Hepatocyte (in vitro differentiated cells): ENCODE results near the gene ADCYAP1R1. TPM values are rescaled to one million over a fixed set of nuclear protein-coding genes. Genes with fewer than 3 reads are reported as not detected.
A peak's percentile ranks its signal among the peaks of the same experiment; 100 is the strongest.

Source experiments
- DNase-seq: peaks from one replicate; pipeline ENCODE4 v3.0.0-alpha.2; 2016; ENCODE audit warnings: low spot score
- H2AFZ ChIP-seq: fragments of 200-600 bp; sonication (generic); 2 replicates; pipeline ENCODE4 v1.6.0; 2016; ENCODE audit warnings: antibody characterized with exemption, mild to moderate bottlenecking
- H3K27ac ChIP-seq: fragments of 200-600 bp; sonication (generic); 2 replicates; pipeline ENCODE4 v1.5.1; 2016; ENCODE audit warnings: mild to moderate bottlenecking
- H3K27me3 ChIP-seq: fragments of 200-600 bp; sonication (generic); 2 replicates; pipeline ENCODE4 v1.6.1; 2016
- H3K36me3 ChIP-seq: fragments of 200-600 bp; sonication (generic); replicated peaks from 2 replicates; pipeline ENCODE4 v1.5.1; 2016; ENCODE audit warnings: low read depth; ENCODE audit not compliant: insufficient read depth
- H3K4me1 ChIP-seq: fragments of 200-600 bp; sonication (generic); 2 replicates; pipeline ENCODE4 v1.5.1; 2016; ENCODE audit warnings: mild to moderate bottlenecking, moderate library complexity; ENCODE audit not compliant: insufficient read depth
- H3K4me2 ChIP-seq: fragments of 200-600 bp; sonication (generic); 2 replicates; pipeline ENCODE4 v1.6.0; 2016
- H3K4me3 ChIP-seq: fragments of 200-600 bp; sonication (generic); 2 replicates; pipeline ENCODE4 v1.5.1; 2016; ENCODE audit warnings: mild to moderate bottlenecking
- H3K79me2 ChIP-seq: fragments of 200-600 bp; sonication (generic); 2 replicates; pipeline ENCODE4 v1.6.0; 2017; ENCODE audit warnings: mild to moderate bottlenecking
- H3K9me2 ChIP-seq: fragments of 200-600 bp; sonication (generic); replicated peaks from 2 replicates; pipeline ENCODE4 v1.6.0; 2017; ENCODE audit warnings: mild to moderate bottlenecking; ENCODE audit not compliant: insufficient read depth
- H3K9me3 ChIP-seq: fragments of 200-600 bp; sonication (generic); 2 replicates; pipeline ENCODE4 v1.5.1; 2016; ENCODE audit warnings: low read depth, mild to moderate bottlenecking
- H4K20me1 ChIP-seq: fragments of 200-600 bp; sonication (generic); 2 replicates; pipeline ENCODE4 v1.6.0; 2016; ENCODE audit warnings: mild to moderate bottlenecking; ENCODE audit not compliant: insufficient read depth, poor library complexity, severe bottlenecking
- EZH2 ChIP-seq: fragments of 200-600 bp; sonication (generic); IDR thresholded peaks from 2 replicates; pipeline ENCODE4 v1.6.1; 2016; ENCODE audit warnings: antibody characterized with exemption, mild to moderate bottlenecking, borderline replicate concordance
- EZH2phosphoT487 ChIP-seq: fragments of 200-600 bp; sonication (generic); IDR thresholded peaks from one replicate; pipeline ENCODE4 v1.6.1; 2018; ENCODE audit warnings: antibody characterized with exemption, mild to moderate bottlenecking, low read depth, moderate library complexity; ENCODE audit not compliant: unreplicated experiment, severe bottlenecking
- WGBS: methylation state at CpG from one replicate; pipeline ENCODE4 v1.1.6; 2016; ENCODE audit warnings: low lambda C conversion rate; ENCODE audit errors: missing lambda C conversion rate; 5-methylcytosine and 5-hydroxymethylcytosine counted together
- polyA plus RNA-seq: library from polyadenylated mRNA; unstranded; fragments of >200 nt; fragmentation: Nextera tagmentation; extraction: Ambion mirVana; gene quantifications from 2 replicates; pipeline ENCODE4 v1.2.1, GENCODE V29; 2016
- total RNA-seq: library from RNA; depleted of rRNA; stranded (reverse); fragments of >200 nt; gene quantifications from 2 replicates; pipeline ENCODE4 v1.2.3, GENCODE V29; 2014
- TF ChIP-seq, protein P1 (sequence below): fragments of 200-600 bp; sonication (generic); IDR thresholded peaks from 2 replicates; pipeline ENCODE4 v1.5.1; 2016; ENCODE audit warnings: antibody characterized with exemption, mild to moderate bottlenecking; ENCODE audit not compliant: poor library complexity

The ADCYAP1R1 gene
- total and polyA plus RNA-seq, 2 experiments from 2014 or later: 0.10 TPM; not detected in 1

DNA sequence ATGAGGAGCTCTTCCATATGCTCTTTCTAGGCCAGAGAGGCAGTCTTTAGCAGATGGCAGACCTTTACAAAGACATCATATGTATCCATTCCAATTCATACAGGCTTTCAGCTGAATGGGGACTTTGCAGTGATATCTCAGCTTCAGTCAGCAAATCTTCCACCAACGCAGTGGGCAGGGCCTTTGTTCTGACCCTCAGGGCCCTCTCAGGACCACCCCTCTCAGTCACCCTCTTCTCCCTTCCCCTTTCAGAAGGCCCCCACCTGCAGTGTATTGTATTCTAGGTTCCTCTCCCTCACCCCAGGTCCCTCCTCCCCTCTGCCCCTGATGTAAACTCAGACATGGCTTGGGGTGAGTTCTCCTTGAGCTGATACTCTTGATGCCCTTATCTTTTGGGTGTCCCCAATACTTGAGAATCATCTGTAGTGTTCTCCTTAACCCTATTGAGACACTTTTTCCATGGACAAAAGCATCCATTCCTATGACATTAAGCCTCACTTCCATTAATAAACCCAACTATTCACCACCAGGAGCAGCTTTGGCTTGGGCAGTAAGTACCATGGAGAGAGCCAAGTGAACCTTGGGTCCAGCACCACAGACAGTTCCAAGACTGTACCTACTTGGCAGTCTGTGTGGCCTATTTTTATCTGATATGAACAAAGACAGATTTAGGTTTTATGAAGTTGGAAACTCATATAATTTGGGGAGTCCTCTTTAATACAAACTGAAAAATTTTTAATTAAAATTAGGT lies 62.7 kb downstream of the ADCYAP1R1 start:
- DNase-seq: peak; percentile 68
- no peak overlapping the region for H3K4me2 ChIP-seq
- H2AFZ ChIP-seq: no peak overlapping the region
- H3K9me2 ChIP-seq: no peaks in the 10 kb centered on the region
- H3K79me2 ChIP-seq: no peaks in the 10 kb centered on the region
- no peaks in the 10 kb centered on the region for H3K9me3 ChIP-seq
- WGBS: 93% methylated on average over 1 of the region's 1 CpG
- peaks cover 21% of the 10 kb centered on the region for H3K27me3 ChIP-seq
- H3K36me3 ChIP-seq: no peaks in the 10 kb centered on the region
- no peaks in the 10 kb centered on the region for H4K20me1 ChIP-seq
- H3K4me1 ChIP-seq: no peaks in the 10 kb centered on the region
- no peak overlapping the region for H3K27ac ChIP-seq
- TF ChIP-seq, protein P1, sequence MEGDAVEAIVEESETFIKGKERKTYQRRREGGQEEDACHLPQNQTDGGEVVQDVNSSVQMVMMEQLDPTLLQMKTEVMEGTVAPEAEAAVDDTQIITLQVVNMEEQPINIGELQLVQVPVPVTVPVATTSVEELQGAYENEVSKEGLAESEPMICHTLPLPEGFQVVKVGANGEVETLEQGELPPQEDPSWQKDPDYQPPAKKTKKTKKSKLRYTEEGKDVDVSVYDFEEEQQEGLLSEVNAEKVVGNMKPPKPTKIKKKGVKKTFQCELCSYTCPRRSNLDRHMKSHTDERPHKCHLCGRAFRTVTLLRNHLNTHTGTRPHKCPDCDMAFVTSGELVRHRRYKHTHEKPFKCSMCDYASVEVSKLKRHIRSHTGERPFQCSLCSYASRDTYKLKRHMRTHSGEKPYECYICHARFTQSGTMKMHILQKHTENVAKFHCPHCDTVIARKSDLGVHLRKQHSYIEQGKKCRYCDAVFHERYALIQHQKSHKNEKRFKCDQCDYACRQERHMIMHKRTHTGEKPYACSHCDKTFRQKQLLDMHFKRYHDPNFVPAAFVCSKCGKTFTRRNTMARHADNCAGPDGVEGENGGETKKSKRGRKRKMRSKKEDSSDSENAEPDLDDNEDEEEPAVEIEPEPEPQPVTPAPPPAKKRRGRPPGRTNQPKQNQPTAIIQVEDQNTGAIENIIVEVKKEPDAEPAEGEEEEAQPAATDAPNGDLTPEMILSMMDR: no peak
- no peak for TF ChIP-seq EZH2
- no peak for TF ChIP-seq EZH2phosphoT487
- no peak overlapping the region for H3K4me3 ChIP-seq

DNA sequence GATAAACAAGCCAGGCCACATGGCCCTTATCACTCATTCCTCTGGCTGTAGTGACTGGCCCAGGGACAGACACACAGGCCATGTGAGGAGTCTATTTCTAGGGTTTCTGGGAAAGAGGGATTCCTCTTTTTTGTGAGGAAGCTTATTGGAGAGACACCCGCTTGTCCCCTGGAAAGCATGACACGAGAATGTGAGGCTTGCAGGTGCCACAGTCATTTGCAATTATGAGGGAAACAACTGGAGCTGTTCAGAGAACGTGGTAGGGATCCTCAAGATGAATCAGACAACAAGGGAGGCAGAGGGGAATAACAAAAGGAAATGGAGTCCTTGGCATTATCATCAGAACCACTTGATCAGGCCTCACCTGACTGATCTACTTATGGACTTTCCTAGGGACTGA lies 64.5 kb downstream of the ADCYAP1R1 start:
- H3K9me2 ChIP-seq: no peaks in the 10 kb centered on the region
- DNase-seq: no peak
- H2AFZ ChIP-seq: no peak overlapping the region
- no peaks in the 10 kb centered on the region for H3K79me2 ChIP-seq
- peaks cover 28% of the 10 kb centered on the region for H3K27me3 ChIP-seq
- TF ChIP-seq, protein P1: no peak
- TF ChIP-seq EZH2phosphoT487 (no peak), EZH2 (no peak)
- 60% methylated on average over 3 of the region's 3 CpGs for WGBS
- no peaks in the 10 kb centered on the region for H4K20me1 ChIP-seq
- H3K27ac ChIP-seq: no peak overlapping the region
- no peaks in the 10 kb centered on the region for H3K36me3 ChIP-seq
- H3K9me3 ChIP-seq: no peaks in the 10 kb centered on the region
- H3K4me1 ChIP-seq: no peaks in the 10 kb centered on the region
- H3K4me2 ChIP-seq: no peak overlapping the region
- H3K4me3 ChIP-seq: no peak overlapping the region

DNA sequence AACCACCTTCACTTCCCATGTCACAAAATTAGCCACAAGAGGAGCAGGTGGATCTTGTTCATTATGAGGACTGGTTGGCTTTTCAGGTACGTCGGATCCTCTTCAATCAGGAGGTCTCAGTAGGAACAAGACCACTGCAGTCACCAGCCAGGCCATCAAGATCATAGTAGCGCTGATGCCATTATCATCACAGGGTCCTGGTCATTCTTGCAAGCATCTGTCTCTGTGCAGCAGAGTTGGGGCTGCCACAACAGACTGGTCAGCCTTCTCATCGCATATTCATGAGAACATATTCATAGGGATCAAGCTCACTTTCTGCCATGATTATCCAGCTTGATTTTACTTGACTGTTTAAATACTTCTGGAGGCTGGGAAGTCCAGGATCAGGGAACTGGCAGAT lies 67.1 kb downstream of the ADCYAP1R1 start:
- Histone ChIP-seq H3K79me2 (no peaks in the 10 kb centered on the region), H3K9me3 (no peaks in the 10 kb centered on the region), H3K9me2 (no peaks in the 10 kb centered on the region), H3K27me3 (peaks cover 24% of the 10 kb centered on the region), H2AFZ (no peak overlapping the region), H4K20me1 (no peaks in the 10 kb centered on the region), H3K4me3 (no peak overlapping the region), H3K4me2 (no peak overlapping the region), H3K36me3 (no peaks in the 10 kb centered on the region), H3K4me1 (no peaks in the 10 kb centered on the region), H3K27ac (no peak overlapping the region)
- DNase-seq: no peak
- TF ChIP-seq EZH2 (no peak), EZH2phosphoT487 (no peak)
- TF ChIP-seq, protein P1: no peak
- WGBS: 89% methylated on average over 4 of the region's 4 CpGs
